Suprapubic skin (tissue), 4 donors: ENCODE results near the gene SERHL2.

ENCODE experiments used
- CTCF ChIP-seq, 2 donors: fragments of 200-600 bp in 1 of 2; fragments of 450-650 bp in 1 of 2; sonication (generic) in 1 of 2; IDR thresholded peaks; one replicate each; pipeline ENCODE4 v1.5.1; 2016 to 2019; ENCODE audit warnings: antibody characterized with exemption in 2 of 2, mild to moderate bottlenecking in 1 of 2, moderate library complexity in 1 of 2
- POLR2A ChIP-seq, 2 donors: fragments of 450-650 bp; IDR thresholded peaks; one replicate each; pipeline ENCODE4 v1.6.1; 2017; ENCODE audit warnings: antibody characterized with exemption in 2 of 2, mild to moderate bottlenecking in 2 of 2, moderate library complexity in 2 of 2
- POLR2AphosphoS5 ChIP-seq, 3 donors: sonication (generic); formaldehyde crosslinking; IDR thresholded peaks; one replicate each; pipeline ENCODE4 v1.6.1; 2017; ENCODE audit warnings: antibody characterized with exemption in 3 of 3

DNA sequence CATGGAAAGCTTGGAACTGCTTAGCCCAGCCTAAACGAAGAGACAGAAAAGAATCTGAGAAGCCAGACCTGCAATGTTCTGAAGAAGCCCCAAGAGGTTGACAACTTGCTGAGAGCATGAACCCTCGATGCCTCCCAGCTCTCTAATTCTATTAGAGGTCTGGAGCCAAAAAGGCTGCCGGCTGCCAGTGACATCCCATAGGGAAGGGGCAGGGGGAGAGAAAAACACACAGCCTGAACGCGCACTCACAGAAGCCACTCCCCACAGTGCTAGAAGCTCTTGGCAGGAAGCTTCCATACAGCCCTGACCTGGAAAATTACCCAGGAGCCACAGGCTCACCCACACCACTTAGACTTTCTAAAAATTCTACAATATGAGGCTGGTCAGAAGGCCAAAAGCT lies 42.6 kb downstream of the SERHL2 start:
- TF ChIP-seq CTCF (IDR thresholded peaks at IDR 0.05) (no peak), POLR2AphosphoS5 (IDR thresholded peaks at IDR 0.05) (no peak), POLR2A (IDR thresholded peaks at IDR 0.05) (no peak)
